HT-29 (cell line): ENCODE results near the gene SLC25A30. TPM values are rescaled to one million over a fixed set of nuclear protein-coding genes. Genes with fewer than 3 reads are reported as not detected.
"Not testable (repeated sequence)": the region's sequence is repeated elsewhere in the genome, so short reads cannot be mapped to it uniquely, and the experiment has no call there.

ENCODE experiments used
- DNase-seq: peaks from one replicate; pipeline ENCODE4 v3.0.0-alpha.2; 2015; ENCODE audit warnings: low spot score
- total RNA-seq: library from RNA; depleted of rRNA; stranded (reverse); fragments of >200 nt; shearing (Covaris generic); gene quantifications from 2 replicates; pipeline ENCODE4 v1.2.3, GENCODE V29; 2014

The SLC25A30 gene
- total RNA-seq, 1 experiment from 2014 or later = 4.1 TPM

DNA sequence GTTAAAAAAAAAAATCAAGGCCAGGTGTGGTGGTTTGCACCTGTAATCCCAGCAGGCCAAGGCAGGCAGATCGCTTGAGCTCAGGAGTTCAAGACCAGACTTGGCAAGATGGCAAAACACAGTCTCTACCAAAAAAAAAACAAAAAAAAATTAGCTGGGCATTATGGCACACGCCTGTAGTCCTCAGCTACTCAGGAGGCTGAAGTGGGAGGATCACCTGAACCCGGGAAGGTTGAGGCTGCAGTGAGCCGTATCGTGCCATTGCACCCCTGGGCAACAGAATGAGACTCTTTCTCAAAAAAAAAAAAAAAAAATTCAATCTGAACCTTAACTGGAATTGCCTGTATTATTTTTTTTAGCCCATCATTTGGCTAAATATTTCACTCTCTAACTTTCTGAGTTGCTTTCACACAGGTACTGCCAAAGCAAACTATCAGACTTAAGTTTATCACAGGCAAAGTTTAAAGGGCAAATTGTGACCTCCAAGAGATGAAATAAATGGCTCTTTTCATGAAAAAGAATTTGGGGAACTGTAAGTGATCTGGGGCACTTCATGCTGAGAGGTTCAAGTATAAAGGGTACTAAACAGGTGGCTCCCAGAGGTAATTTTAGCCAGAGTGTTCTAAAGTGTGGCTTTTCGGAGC, 14.7 kb upstream of the SLC25A30 start:
- no peak for DNase-seq

DNA sequence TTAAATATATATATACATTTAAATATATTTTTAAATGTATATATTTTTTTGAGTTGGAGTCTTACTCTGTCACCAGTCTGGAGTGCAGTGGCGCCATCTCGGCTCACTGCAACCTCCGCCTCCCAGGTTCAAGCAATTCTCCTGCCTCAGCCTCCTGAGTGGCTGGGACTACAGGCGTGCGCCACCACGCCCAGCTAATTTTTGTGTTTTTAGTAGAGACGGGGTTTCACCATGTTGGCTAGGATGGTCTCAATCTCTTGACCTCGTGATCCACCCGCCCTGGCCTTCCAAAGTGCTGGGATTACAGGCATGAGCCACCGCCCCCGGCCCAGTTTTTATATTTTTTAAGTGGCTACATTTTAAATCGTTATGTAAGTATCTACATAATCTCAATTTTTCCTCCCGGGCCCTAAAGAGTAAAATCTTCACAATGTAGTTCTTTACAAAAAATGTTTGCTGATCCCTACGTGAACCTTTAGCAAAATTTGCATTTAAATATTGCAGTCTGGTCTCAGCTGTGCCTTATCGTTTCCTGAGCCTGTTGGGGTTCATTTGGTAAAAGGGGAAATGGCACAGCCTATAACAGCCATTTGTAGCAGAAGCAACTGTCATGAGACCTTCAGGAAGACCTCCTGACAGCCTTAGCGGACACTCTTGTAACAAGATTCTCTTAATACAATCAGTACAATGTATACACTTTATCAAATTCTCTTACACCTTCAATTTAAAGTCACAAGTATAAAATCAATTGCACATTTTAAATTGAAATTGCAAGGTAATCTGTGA, 8.1 kb upstream of the SLC25A30 start:
- DNase-seq = not testable (repeated sequence)

- DNase-seq = no peak
Observed at GRCh38 chr13:45422731-45423292, 4.6 kb upstream of the SLC25A30 start.

DNA sequence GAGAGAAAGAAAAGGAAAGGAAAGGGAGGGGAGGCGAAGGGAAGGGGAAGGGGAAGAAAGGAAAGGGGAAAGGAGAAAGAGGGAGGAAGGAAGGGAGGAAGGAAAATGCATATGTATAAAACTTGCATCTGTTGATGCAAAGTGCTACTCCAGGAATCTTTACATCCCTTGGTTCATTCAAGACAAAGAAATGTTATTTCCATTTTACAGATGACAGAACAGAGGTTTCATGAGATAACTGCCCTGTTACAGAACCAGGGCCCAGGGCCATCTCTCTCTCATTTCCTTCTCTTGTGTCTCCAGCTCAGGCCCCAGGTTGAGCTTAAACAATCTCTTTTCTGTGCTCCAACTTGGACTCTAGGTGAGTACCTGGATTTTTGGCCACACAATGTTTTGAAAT, 1.8 kb upstream of the SLC25A30 start:
- DNase-seq = no peak

- not testable (repeated sequence) for DNase-seq
Observed at GRCh38 chr13:45419389-45419788, 1.2 kb upstream of the SLC25A30 start.

DNA sequence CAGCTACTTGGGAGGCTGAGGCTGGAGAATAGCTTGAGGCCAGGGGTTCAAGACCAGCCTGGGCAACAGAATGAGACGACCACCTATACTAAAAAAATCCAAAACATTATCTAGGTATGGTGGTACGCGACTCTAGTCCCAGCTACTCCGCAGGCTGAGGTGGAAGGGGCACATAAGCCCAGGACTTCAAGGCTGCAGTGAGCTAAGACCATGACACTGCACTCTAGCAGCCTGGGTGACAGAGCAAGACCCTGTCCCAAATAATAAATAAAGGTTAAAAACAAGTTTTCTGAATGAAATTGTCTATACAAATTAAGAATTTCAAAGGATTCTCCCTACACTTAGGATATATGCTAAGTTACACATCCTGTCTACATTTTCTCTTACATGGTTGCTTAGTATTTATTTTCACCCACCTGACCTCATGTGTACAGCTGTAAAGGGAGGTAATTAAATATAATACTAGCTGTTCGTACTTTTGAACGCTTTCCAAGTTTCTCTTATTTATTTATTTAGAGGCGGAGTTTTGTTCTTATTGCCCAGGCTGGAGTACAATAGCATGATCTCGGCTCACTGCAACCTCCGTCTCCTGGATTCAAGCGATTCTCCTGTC, 1.6 kb downstream of the SLC25A30 start:
- peak; percentile 28 for DNase-seq

DNA sequence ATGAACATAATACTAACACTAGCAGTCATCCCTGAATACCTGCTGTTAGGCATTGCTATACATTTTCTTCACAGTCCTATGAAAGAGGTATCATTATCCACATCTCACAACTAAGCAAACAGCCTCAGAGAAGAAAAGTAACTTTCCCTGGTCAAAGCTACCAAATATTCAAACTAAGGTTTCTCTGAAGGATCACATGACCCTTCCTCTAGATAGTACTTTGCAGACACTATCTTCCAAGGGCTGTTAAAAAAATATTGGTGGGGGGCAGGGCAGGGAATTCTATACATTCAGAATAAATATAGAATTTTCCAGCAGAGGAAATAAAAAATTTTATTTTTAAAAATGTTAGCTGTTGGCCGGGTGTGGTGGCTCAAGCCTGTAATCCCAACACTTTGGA, 3.1 kb downstream of the SLC25A30 start:
- no peak for DNase-seq

DNA sequence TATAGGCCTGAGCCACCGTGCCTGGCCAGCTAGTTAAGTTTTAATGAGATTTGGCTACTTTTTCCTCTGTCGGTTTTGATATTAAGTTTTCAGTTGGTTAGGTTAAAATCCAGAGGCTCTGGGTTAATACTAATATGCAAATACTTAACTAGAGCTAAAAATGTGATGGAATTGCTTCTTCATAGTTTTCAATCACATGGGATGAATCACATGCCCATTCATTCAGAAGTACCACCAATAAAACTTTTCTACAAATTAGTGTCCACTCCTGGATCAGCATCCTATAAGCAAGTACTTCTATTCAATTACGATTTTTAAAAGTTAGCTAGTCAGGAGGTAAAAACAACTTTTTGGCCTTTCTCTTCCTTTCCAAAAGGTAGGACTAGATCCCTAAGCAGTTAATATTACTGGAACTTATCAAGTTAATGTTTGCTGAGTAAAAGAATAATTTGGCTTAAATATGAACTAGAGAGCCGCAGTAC, 4.3 kb downstream of the SLC25A30 start:
- DNase-seq = no peak

DNA sequence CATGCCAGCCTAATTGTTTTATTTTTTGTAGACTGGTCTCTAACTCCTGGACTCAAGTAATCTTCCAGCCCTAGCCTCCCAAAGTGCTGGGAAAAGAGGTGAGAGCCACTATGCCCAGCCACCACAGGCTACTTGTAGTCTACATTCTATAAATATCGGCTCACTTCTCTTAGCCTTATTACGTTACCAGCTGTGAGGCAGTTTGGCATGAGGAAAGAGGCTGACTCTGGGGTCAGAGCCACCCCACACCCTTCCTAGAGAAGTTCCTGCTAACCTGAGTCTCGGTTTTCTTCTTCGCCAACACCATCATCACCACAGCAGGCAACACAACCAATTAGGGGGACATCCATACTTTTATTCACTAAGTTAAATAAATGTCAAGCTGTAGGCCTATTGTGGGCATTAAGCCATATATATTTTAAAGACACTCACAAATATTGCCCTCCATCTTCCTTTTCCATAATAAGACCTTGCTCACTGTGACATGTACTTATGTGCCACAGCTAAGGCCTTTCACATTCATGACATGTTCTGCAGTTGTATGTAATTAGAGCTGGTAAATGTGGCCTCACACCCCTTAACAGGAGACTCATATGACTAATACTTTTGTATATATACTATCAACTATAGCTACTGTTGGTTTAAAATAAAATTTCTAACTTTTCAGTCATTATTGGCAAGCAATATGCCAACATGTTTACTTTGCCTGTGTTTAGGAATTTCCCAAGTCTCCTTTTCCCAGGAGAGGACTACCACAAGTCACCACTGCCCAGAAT, 5.7 kb downstream of the SLC25A30 start:
- DNase-seq = no peak

- no peak for DNase-seq
Observed at GRCh38 chr13:45411631-45412030, 6.5 kb downstream of the SLC25A30 start.

- no peak for DNase-seq
Observed at GRCh38 chr13:45411221-45411620, 7.0 kb downstream of the SLC25A30 start.

- no peak for DNase-seq
Observed at GRCh38 chr13:45410466-45410865, 7.7 kb downstream of the SLC25A30 start.

DNA sequence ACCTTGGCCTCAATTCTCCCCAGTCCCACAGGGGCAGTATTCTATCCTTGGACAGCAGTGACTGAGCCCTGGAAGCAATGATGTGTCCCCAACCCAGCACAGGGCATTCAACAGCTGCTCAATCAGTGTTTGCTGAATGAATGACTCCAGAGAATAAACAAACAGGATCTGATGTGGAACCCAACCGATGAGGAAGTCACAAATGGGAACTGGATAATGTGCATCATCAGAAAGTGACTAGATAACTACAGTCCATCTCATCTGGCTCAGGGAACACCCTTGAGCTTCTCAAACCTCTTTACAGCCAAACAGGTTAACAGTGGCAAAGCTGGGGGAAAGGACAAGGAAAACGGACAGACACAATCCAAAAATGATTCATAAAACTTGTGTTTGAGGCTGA, 8.2 kb downstream of the SLC25A30 start:
- no peak for DNase-seq

DNA sequence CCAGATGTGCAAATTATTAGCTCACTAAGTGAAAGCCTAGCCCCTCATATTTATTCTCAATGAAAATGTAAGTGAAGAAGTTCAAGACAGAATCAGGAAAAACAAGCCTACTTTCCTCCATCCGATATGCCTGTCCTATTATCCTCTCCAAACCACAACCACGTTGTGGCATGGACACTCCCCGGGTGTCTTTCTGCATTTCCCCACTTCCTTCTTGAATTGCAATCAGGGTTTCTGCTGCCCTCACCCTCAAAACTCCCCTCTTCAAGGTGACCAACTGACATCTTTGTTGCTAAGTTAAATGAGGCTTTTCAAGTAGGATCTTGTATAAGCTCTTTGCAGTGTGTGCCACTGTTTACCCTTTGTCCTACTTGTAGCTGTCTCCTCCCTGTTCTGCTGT, 11.8 kb downstream of the SLC25A30 start:
- no peak for DNase-seq

- no peak for DNase-seq
Observed at GRCh38 chr13:45403081-45403480, 15.1 kb downstream of the SLC25A30 start.

- DNase-seq = no peak
Observed at GRCh38 chr13:45402641-45403040, 15.5 kb downstream of the SLC25A30 start.

DNA sequence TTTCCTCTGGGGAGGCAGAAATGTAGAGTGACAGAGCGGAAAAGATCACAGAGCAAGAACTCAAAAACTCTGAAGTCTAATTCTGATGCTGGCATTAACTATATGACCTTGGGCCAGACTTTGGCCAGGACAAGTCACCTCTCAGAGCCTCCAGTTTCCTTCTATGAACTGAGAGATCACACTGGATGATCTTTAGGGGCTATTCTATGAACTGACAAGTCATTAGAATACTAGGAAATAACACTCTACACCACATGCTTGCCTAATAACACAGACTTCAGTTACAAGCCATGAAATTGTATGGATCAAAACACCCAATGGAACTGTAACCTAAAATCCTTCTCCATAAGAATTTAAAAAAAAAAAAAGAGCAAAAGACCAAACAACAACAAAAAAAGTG, 16.9 kb downstream of the SLC25A30 start:
- no peak for DNase-seq

DNA sequence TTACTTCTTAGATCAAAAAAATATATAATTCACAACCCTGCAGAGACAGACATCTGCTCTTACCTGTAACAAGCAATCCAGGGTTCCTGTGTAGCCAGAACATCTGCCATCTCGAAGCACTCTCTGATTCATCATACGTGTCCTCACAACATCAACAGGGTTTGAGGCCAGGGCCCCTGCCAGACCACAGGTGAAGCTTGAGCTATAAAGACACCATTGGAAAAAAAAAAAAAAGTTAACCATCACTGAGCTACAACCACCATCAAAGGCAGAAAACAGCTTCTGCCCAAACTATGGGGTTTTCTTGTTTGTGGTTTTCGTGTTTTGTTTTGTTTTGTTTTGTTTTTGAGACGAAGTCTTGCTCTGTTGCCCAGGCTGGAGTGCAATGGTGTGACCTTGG, 19.3 kb downstream of the SLC25A30 start:
- no peak for DNase-seq

- no peak for DNase-seq
Observed at GRCh38 chr13:45396533-45397095, 21.6 kb downstream of the SLC25A30 start.

DNA sequence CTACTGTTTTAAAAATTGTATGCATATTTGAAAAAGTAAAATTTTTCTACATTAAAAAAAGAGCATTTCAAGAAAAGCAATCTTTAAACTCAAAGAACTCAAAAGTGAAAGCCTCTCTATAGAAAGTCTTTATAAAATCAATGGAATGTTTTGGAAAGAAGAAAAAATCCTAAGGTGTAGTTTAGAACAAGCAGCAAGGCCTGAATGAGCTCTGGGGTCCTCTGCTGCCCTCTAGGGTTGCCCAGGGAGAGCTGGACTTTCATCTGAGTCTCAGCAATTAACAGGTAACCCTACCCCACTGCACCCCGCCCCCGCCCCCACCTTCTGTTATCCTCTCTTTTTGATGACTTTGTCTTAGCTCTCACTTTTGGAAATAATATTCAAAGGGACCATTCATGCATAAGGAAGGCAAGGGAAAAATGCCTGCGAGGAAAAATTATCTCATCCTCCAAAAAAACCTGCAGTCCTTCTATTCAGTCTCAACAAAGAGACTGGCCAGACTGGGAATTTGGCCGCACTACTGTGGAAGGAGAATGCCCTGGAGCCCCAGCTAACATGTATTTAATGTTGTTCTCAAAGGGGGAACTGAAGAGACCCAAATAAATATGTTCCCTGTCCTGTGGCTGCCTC, 24.1 kb downstream of the SLC25A30 start:
- peak; percentile 81 for DNase-seq

DNA sequence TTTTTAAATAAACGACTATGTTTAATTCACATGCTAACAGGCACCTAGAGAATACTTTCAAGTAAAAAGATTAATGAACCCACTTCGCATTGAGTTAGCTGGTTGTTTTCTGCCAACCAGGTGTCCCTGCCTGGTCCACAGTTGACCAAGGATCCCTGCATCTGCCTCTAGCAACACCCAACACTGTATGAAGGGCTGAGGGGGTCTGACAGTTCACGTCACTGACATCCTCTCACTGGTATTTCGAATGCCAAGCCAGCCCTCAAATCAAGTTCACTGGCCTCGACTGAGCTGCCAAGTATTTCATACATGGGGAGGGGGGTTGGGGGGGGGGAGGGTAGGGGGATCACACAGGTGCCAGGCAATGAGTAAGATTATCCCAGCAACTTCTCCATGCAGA, 25.4 kb downstream of the SLC25A30 start:
- no peak for DNase-seq
